HG02970 (cell line): Measurements from ENCODE around the gene KCNQ2.

Experiments used
- ATAC-seq: cut with Tn5 transposase; IDR thresholded peaks from one replicate; pipeline ENCODE4 v1.9.1; 2021; ENCODE audit warnings: mild to moderate bottlenecking, moderate library complexity, moderate number of reproducible peaks; ENCODE audit not compliant: unreplicated experiment, low FRiP score

The KCNQ2 gene

GRCh38 chr20:63363981-63364561, 108.4 kb downstream of the KCNQ2 start:
- ATAC-seq: no peak

GRCh38 chr20:63363013-63363957, 109.2 kb downstream of the KCNQ2 start:
- ATAC-seq: no peak

GRCh38 chr20:63362436-63363009, 109.9 kb downstream of the KCNQ2 start:
- no peak for ATAC-seq

GRCh38 chr20:63361519-63362435, 110.7 kb downstream of the KCNQ2 start:
- ATAC-seq: no peak

- no peak for ATAC-seq
These were observed 111.5 kb downstream of the KCNQ2 start, which contains the start of gene CHRNA4 for GRCh38 chr20:63360850-63361518. CHRNA4 (minus strand) TSS chr20:63361349; CDS start chr20:63361165, 184 bp downstream.

GRCh38 chr20:63359937-63360849, 112.3 kb downstream of the KCNQ2 start:
- no peak for ATAC-seq

GRCh38 chr20:63359164-63359934, 113.1 kb downstream of the KCNQ2 start:
- ATAC-seq: no peak

GRCh38 chr20:63357921-63358905, 114.2 kb downstream of the KCNQ2 start:
- no peak for ATAC-seq

- no peak for ATAC-seq
These were observed 115.2 kb downstream of the KCNQ2 start for GRCh38 chr20:63356931-63357879.

- no peak for ATAC-seq
These were observed 115.9 kb downstream of the KCNQ2 start for GRCh38 chr20:63356511-63356910.

GRCh38 chr20:63355781-63356295, 116.6 kb downstream of the KCNQ2 start:
- ATAC-seq: no peak

- ATAC-seq: no peak
These were observed 117.7 kb downstream of the KCNQ2 start for GRCh38 chr20:63354636-63355350.

GRCh38 chr20:63352811-63353221, 119.6 kb downstream of the KCNQ2 start:
- no peak for ATAC-seq

- no peak for ATAC-seq
These were observed 120.5 kb downstream of the KCNQ2 start for GRCh38 chr20:63351811-63352591.
